WTC11 (cell line): ENCODE data around the gene SP3.

Source experiments
- ATF2 ChIP-seq: sonication (generic); formaldehyde crosslinking; IDR thresholded peaks from 2 replicates; pipeline ENCODE4 v1.8.1; 2022; ENCODE audit warnings: low read depth, missing genetic modification reagents, borderline replicate concordance
- ESRRA ChIP-seq: sonication (generic); formaldehyde crosslinking; IDR thresholded peaks from 2 replicates; pipeline ENCODE4 v1.8.1; 2022; ENCODE audit warnings: mild to moderate bottlenecking, missing genetic modification reagents, borderline replicate concordance
- TCF7 ChIP-seq: sonication (generic); formaldehyde crosslinking; IDR thresholded peaks from 2 replicates; pipeline ENCODE4 v1.8.0; 2022; ENCODE audit warnings: mild to moderate bottlenecking, low read depth, missing genetic modification reagents, moderate library complexity
- ZNF671 ChIP-seq: fragments of 250-450 bp; sonication (Bioruptor Pico); IDR thresholded peaks from 2 replicates; pipeline ENCODE4 v1.8.0; 2021; ENCODE audit warnings: mild to moderate bottlenecking
- TF ChIP-seq, protein P1 (sequence below): fragments of 200-600 bp; IDR thresholded peaks from 2 replicates; pipeline ENCODE4 v1.8.0; 2022; ENCODE audit warnings: antibody characterized with exemption
- TF ChIP-seq, protein P2 (sequence below): sonication (generic); formaldehyde crosslinking; IDR thresholded peaks from 2 replicates; pipeline ENCODE4 v1.8.0; 2023; ENCODE audit warnings: missing genetic modification reagents

DNA sequence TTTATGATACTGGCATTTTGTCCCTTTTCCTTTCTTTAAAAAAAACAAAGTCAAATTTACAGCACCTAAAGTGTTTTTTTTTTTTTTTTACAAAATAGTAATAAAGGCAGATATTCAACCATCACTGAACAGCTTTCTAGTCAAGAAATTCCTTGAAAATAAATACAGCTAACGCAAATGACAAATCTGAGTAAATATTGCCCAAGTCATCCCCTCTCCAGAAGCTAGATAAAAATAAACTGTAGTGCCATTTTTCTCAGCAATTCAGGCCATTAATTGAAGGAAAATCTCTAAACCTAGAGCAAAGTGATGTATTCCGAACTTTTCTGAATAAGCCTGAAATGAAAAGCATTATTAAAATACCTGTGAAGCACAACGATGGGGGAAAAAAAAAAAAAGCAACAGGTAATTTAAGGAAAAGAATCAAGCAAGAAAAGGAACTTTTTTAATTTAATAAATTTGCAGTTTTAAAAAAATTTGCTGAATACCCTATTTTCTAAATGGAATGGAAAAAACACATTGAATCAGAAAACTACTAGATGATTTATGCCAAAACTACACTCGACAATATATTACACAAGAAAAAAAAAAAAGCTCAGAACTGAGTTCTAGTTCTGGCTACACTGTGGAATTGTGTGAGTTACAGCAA is 6.9 kb downstream of the SP3 start:
- TF ChIP-seq ESRRA (CRISPR knock-in tag): no peak
- no peak for TF ChIP-seq TCF7 (CRISPR knock-in tag)
- TF ChIP-seq, protein P1, sequence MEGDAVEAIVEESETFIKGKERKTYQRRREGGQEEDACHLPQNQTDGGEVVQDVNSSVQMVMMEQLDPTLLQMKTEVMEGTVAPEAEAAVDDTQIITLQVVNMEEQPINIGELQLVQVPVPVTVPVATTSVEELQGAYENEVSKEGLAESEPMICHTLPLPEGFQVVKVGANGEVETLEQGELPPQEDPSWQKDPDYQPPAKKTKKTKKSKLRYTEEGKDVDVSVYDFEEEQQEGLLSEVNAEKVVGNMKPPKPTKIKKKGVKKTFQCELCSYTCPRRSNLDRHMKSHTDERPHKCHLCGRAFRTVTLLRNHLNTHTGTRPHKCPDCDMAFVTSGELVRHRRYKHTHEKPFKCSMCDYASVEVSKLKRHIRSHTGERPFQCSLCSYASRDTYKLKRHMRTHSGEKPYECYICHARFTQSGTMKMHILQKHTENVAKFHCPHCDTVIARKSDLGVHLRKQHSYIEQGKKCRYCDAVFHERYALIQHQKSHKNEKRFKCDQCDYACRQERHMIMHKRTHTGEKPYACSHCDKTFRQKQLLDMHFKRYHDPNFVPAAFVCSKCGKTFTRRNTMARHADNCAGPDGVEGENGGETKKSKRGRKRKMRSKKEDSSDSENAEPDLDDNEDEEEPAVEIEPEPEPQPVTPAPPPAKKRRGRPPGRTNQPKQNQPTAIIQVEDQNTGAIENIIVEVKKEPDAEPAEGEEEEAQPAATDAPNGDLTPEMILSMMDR: no peak
- TF ChIP-seq ATF2 (CRISPR knock-in tag): no peak
- TF ChIP-seq, protein P2, sequence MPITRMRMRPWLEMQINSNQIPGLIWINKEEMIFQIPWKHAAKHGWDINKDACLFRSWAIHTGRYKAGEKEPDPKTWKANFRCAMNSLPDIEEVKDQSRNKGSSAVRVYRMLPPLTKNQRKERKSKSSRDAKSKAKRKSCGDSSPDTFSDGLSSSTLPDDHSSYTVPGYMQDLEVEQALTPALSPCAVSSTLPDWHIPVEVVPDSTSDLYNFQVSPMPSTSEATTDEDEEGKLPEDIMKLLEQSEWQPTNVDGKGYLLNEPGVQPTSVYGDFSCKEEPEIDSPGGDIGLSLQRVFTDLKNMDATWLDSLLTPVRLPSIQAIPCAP (CRISPR knock-in tag): no peak
- TF ChIP-seq ZNF671 (CRISPR knock-in tag): no peak
